HepG2 (cell line): ENCODE results near the gene UQCR10. TPM values are rescaled to one million over a fixed set of nuclear protein-coding genes. Genes with fewer than 3 reads are reported as not detected.

Source experiments
- ATAC-seq: fragments of 200-7000 bp; cut with Tn5 transposase; 3 replicates; pipeline ENCODE4 v1.9.1; 2020; ENCODE audit warnings: mild to moderate bottlenecking, moderate library complexity
- BruUV-seq: library from RNA; stranded (reverse); fragments of 400-500 nt; replicated peaks from 2 replicates; lab custom pipeline; 2021; lab: Mats Ljungman, UMichigan
- CTCF ChIA-PET: fragments of 300-600 bp; formaldehyde crosslinking; extraction: SDS; loops from one replicate; lab custom pipeline; 2021; ENCODE audit warnings: low total read pairs, inconsistent platforms, low intra/inter-chr PET ratio; lab: Yijun Ruan, JAX
- POLR2A ChIA-PET: fragments of 350-600 bp; sonication (Branson Sonifier 250); formaldehyde crosslinking; loops from one replicate; lab custom pipeline; 2020; ENCODE audit warnings: antibody characterized with exemption, inconsistent platforms; lab: Yijun Ruan, JAX
- DNase-seq: peaks from one replicate; pipeline ENCODE4 v3.0.0-alpha.2; 2015; ENCODE audit warnings: low spot score
- FAIRE-seq: peaks from 3 replicates; lab custom pipeline; 2011; peaks lifted over from hg19 to GRCh38; lab: Jason Lieb, UNC
- H2AFZ ChIP-seq: one replicate; pipeline ENCODE4 v1.6.1; 2011; ENCODE audit warnings: low read length, inconsistent platforms
- H3K27ac ChIP-seq: fragments of 300-600 bp; 3 replicates; pipeline ENCODE4 v1.8.0; 2011; ENCODE audit warnings: mixed run types, mild to moderate bottlenecking, mixed read lengths, low read length, inconsistent platforms; ENCODE audit not compliant: insufficient read depth; ENCODE audit errors: extremely low read length
- H3K27me3 ChIP-seq, 2 experiments: fragments of 200-600 bp in 1 of 2; 2 replicates in 1 of 2; 3 replicates in 1 of 2; pipeline versions ENCODE4 v1.6.0 to v1.8.0; 2011; ENCODE audit warnings: low read length in 2 of 2, mild to moderate bottlenecking in 2 of 2, moderate library complexity in 2 of 2, inconsistent platforms in 1 of 2; ENCODE audit not compliant: insufficient read depth in 2 of 2, control insufficient read depth in 1 of 2
- H3K36me3 ChIP-seq, 2 experiments: fragments of 200-600 bp in 1 of 2; replicated peaks in 1 of 2; 2 replicates in 1 of 2; 3 replicates in 1 of 2; pipeline versions ENCODE4 v1.5.1 to v1.8.0; 2011; ENCODE audit warnings: low read length in 2 of 2, inconsistent platforms in 1 of 2; ENCODE audit not compliant: insufficient read depth in 2 of 2, control insufficient read depth in 1 of 2
- H3K4me1 ChIP-seq: 2 replicates; pipeline ENCODE4 v1.5.1; 2012; ENCODE audit warnings: low read length, inconsistent platforms; ENCODE audit not compliant: insufficient read depth
- H3K4me2 ChIP-seq: 2 replicates; pipeline ENCODE4 v1.6.0; 2011; ENCODE audit warnings: low read depth, low read length, inconsistent platforms
- H3K4me3 ChIP-seq, 3 experiments: fragments of 200-600 bp in 1 of 3; sonication (generic), shearing (Covaris generic) in 1 of 3; replicated peaks in 1 of 3; 2 replicates each; pipeline ENCODE4 v1.5.1; 2011 to 2016; ENCODE audit warnings: low read length in 3 of 3, inconsistent platforms in 2 of 3, low read depth in 2 of 3, mild to moderate bottlenecking in 2 of 3, control low read depth in 1 of 3, mixed read lengths in 1 of 3; ENCODE audit not compliant: insufficient read depth in 1 of 3
- H3K79me2 ChIP-seq: one replicate; pipeline ENCODE4 v1.6.1; 2011; ENCODE audit warnings: low read length, inconsistent platforms; ENCODE audit not compliant: insufficient read depth
- H3K9ac ChIP-seq: 2 replicates; pipeline ENCODE4 v1.6.0; 2011; ENCODE audit warnings: mild to moderate bottlenecking, low read depth, low read length, inconsistent platforms; ENCODE audit not compliant: insufficient read depth
- H3K9me3 ChIP-seq: 2 replicates; pipeline ENCODE4 v1.5.1; 2012; ENCODE audit warnings: mild to moderate bottlenecking, low read length
- H4K20me1 ChIP-seq: 2 replicates; pipeline ENCODE4 v1.6.0; 2011; ENCODE audit warnings: inconsistent platforms, mild to moderate bottlenecking, low read length, moderate library complexity; ENCODE audit not compliant: insufficient read depth
- AGO2 ChIP-seq: fragments of 200-400 bp; formaldehyde crosslinking; optimal IDR thresholded peaks from 2 replicates; pipeline ENCODE3; 2017; ENCODE audit warnings: mild to moderate bottlenecking, low read depth, low read length, moderate library complexity
- KLF15 ChIP-seq: sonication (generic); formaldehyde crosslinking; IDR thresholded peaks from 2 replicates; pipeline ENCODE4 v1.8.1; 2023; ENCODE audit warnings: borderline replicate concordance, mild to moderate bottlenecking, inconsistent platforms, missing genetic modification reagents, mixed read lengths
- ZNF549 ChIP-seq: sonication (generic); formaldehyde crosslinking; IDR thresholded peaks from 2 replicates; pipeline ENCODE4 v1.5.0; 2020; ENCODE audit warnings: missing genetic modification reagents
- ZNF768 ChIP-seq: sonication (generic); formaldehyde crosslinking; IDR thresholded peaks from 2 replicates; pipeline ENCODE4 v1.4.0; 2020; ENCODE audit warnings: missing genetic modification reagents
- WGBS: methylation state at CpG from one replicate; pipeline ENCODE4 v1.1.6; 2017; ENCODE audit warnings: low lambda C conversion rate; 5-methylcytosine and 5-hydroxymethylcytosine counted together
- in situ Hi-C: cut with HindIII; loops from 2 replicates; pipeline ENCODE4 v1.10.0; 2017; ENCODE audit warnings: low pct_unique_long_range_greater_than_20kb; ENCODE audit not compliant: extremely low pct_ligation_motif_present
- intact Hi-C: fragments of 100-400 bp; cut with micrococcal nuclease; formaldehyde crosslinking; loops from one replicate; pipeline ENCODE4 v1.10.0; 2022; ENCODE audit not compliant: unreplicated experiment
- polyA plus RNA-seq, 8 experiments: library from polyadenylated mRNA; depleted of rRNA in 3 of 8; stranded (reverse) in 7 of 8; unstranded in 1 of 8; fragments of >200 nt; fragmentation: Illumina TruSeq in 4 of 8; extraction: Trizol in 4 of 8; gene quantifications; 2 replicates each; pipeline versions ENCODE4 v1.2.1 to v1.2.3, GENCODE V29; 2011 to 2016; ENCODE audit warnings: low read depth in 4 of 8, missing spikeins in 1 of 8, mixed read lengths in 1 of 8; ENCODE audit not compliant: insufficient read depth in 1 of 8
- total RNA-seq, 5 experiments: library from RNA; depleted of rRNA; stranded (reverse); fragments of >200 nt; fragmentation: Illumina TruSeq; extraction: Trizol; gene quantifications; 2 replicates each; pipeline ENCODE4 v1.2.3, GENCODE V29; 2016; ENCODE audit warnings: low read depth in 1 of 5
- TF ChIP-seq, protein P1 (sequence below), 2 experiments: fragments of 450-650 bp in 1 of 2; sonication (generic) in 1 of 2; formaldehyde crosslinking in 1 of 2; IDR thresholded peaks; 2 replicates each; pipeline versions ENCODE4 v1.6.1 to v1.8.0; 2016 to 2022; ENCODE audit warnings: antibody characterized with exemption in 1 of 2, mild to moderate bottlenecking in 1 of 2, missing genetic modification reagents in 1 of 2

UQCR10 gene
- total and polyA plus RNA-seq, 2 of the 13 experiments (the other 11 are each of a cell fraction or from before 2014, with no cell fraction given), result 225 to 232 TPM

DNA sequence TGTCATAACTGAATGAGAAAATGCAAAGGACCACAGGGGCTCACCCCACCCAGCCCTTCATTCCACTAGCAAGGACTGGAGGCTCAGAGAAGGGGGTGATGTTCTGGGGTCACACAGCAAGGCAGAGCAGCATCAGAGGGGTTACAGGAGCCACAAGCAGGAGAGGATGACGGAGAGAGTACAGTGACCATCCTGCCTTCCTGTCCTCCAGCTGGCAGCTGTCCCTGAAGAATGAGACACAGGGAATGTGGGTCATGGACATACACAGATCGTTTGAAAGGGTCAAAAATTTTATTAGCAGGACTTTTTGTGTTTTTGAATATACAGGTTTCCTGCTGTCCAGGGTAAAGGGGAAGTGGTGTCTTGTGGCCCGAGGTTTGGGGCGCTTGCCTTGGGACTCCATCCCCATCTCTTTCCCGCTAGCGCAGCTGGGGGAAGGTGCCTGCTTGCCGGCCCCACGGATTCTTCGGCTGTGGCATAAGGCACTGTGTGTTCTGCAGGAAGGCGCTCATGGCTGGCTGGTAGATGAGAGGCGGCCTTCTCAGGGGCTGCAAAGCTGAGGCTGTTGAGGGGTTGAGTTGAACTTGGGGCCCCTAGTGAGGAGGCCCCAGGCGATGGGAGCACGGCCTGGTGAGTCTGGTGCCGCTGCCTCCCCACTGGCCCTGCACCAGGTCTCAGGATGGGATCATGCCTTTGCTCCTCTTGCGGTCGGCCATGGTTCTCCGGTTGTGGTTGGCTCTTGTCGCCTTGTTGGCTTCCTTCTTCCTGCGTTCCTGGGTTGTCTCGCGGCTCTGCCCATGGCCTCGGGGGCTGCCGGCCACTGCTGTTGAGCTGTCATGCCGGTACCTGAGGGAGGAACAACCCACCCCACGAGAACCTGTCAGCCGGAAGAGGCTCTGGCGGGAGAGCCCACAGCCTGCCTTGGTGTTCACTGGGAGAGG lies 21.4 kb downstream of the UQCR10 start:
- POLR2A ChIA-PET, result no interaction called here
- TF ChIP-seq KLF15 (CRISPR knock-in tag), result no peak
- peak; percentile 2 for TF ChIP-seq AGO2
- TF ChIP-seq, all 625 proteins: peak for 1
- Histone ChIP-seq H3K79me2 (no peaks in the 10 kb centered on the region), H4K20me1 (no peaks in the 10 kb centered on the region), H3K9me3 (no peaks in the 10 kb centered on the region), H3K36me3 (peaks cover 25 to 51% of the 10 kb centered on the region in 2 experiments), H2AFZ (no peak overlapping the region), H3K9ac (no peak overlapping the region), H3K27me3 (no peaks in the 10 kb centered on the region), H3K4me3 (no peak overlapping the region), H3K4me1 (peaks cover 43% of the 10 kb centered on the region), H3K4me2 (no peak overlapping the region), H3K27ac (no peak overlapping the region)
- CTCF ChIA-PET, result no interaction called here
- TSS peak; percentile 53 for BruUV-seq
- in situ Hi-C loops (no loop called here), intact Hi-C loops (no loop called here)
- DNase-seq (no peak), FAIRE-seq (no peak), ATAC-seq (no peak)
- WGBS, result 92% methylated on average over 15 of the region's 27 CpGs

DNA sequence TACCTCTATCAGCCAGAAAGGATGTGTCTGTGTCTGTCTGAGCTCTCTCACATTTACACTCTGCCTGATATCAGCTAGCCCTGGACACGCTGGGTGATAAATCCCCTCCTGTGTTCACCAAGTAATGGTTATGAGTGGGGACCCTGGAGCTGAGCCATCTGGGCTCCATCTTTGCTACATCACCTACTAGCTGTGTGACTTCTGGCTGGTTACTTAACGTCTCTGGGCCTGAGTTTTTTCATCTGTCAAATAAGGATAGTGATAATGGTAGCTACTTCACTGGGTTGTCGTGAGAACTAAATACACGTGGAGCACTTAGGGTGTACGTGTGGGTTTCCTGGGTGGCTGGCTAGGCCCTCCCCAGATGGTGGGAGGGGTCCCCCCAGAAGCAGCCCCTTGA lies 22.9 kb downstream of the UQCR10 start:
- CTCF ChIA-PET, result no interaction called here
- no peak for DNase-seq

More for the DNA sequence above, 22.9 kb downstream of the UQCR10 start:
- ATAC-seq, result no peak
- TF ChIP-seq ZNF768 (CRISPR knock-in tag) (peak; percentile 91), ZNF549 (CRISPR knock-in tag) (no peak)
- TF ChIP-seq, protein P1, sequence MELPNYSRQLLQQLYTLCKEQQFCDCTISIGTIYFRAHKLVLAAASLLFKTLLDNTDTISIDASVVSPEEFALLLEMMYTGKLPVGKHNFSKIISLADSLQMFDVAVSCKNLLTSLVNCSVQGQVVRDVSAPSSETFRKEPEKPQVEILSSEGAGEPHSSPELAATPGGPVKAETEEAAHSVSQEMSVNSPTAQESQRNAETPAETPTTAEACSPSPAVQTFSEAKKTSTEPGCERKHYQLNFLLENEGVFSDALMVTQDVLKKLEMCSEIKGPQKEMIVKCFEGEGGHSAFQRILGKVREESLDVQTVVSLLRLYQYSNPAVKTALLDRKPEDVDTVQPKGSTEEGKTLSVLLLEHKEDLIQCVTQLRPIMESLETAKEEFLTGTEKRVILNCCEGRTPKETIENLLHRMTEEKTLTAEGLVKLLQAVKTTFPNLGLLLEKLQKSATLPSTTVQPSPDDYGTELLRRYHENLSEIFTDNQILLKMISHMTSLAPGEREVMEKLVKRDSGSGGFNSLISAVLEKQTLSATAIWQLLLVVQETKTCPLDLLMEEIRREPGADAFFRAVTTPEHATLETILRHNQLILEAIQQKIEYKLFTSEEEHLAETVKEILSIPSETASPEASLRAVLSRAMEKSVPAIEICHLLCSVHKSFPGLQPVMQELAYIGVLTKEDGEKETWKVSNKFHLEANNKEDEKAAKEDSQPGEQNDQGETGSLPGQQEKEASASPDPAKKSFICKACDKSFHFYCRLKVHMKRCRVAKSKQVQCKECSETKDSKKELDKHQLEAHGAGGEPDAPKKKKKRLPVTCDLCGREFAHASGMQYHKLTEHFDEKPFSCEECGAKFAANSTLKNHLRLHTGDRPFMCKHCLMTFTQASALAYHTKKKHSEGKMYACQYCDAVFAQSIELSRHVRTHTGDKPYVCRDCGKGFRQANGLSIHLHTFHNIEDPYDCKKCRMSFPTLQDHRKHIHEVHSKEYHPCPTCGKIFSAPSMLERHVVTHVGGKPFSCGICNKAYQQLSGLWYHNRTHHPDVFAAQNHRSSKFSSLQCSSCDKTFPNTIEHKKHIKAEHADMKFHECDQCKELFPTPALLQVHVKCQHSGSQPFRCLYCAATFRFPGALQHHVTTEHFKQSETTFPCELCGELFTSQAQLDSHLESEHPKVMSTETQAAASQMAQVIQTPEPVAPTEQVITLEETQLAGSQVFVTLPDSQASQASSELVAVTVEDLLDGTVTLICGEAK (IDR thresholded peaks at IDR 0.05), result no peak
- TF ChIP-seq, protein P1 (CRISPR knock-in tag; IDR thresholded peaks at IDR 0.05), result no peak
- Histone ChIP-seq H3K9ac (no peak overlapping the region), H2AFZ (no peak overlapping the region), H3K4me2 (no peak overlapping the region), H3K79me2 (no peaks in the 10 kb centered on the region), H3K27me3 (no peaks in the 10 kb centered on the region), H3K4me3 (no peak overlapping the region), H3K27ac (no peak overlapping the region), H3K9me3 (no peaks in the 10 kb centered on the region), H3K36me3 (peaks cover 29 to 59% of the 10 kb centered on the region in 2 experiments), H3K4me1 (peaks cover 28% of the 10 kb centered on the region), H4K20me1 (no peaks in the 10 kb centered on the region)
- intact Hi-C loops (no loop called here), in situ Hi-C loops (no loop called here)
- WGBS, result 94% methylated on average over 5 of the region's 5 CpGs
- no TSS peak for BruUV-seq
- FAIRE-seq, result no peak
- POLR2A ChIA-PET, result interaction anchor here (0.8 kb wide), 1 partner anchor 23 kb away, joined by 3 read pairs; the partner anchor contains the start of genes UQCR10 and ZMAT5
